ENCODE measurements around the gene DUSP3. TPM values are rescaled to one million over a fixed set of nuclear protein-coding genes. Genes with fewer than 3 reads are reported as not detected.

DUSP3 gene
- total RNA-seq, 2 experiments from 2014 or later, result 19.6 to 20.3 TPM

GRCh38 chr17:43717913-43718312 lies 60.9 kb downstream of the DUSP3 start:
- ChIA-PET CTCF (interaction anchor here (1.1 kb wide), 1 partner anchor 40 kb away, joined by 3 read pairs; no protein-coding TSS in a partner anchor), POLR2A (no interaction called here)

Other genes starting within 250 kb of the DUSP3 start
- 10 to 100 TPM in 1 of 2 experiments, 1 to 10 TPM in 1; 9.8 to 10.0 TPM for gene ETV4, start 232.6 kb downstream of the DUSP3 start, total RNA-seq
- gene MEOX1, start 117.1 kb downstream of the DUSP3 start, total RNA-seq, result under 1 TPM; 0.42 to 0.55 TPM
- not detected for gene SOST, start 20.2 kb downstream of the DUSP3 start, total RNA-seq
- not detected for gene CFAP97D1, start 1.5 kb upstream of the DUSP3 start, total RNA-seq
- under 1 TPM; 0.40 to 0.78 TPM for gene MPP3, start 54.2 kb upstream of the DUSP3 start, total RNA-seq
- not detected for gene CD300LG, start 68.2 kb upstream of the DUSP3 start, total RNA-seq
- 1 to 10 TPM; 1.6 to 1.7 TPM for gene MPP2, start 128.6 kb upstream of the DUSP3 start, total RNA-seq
- gene PPY, start 163.5 kb upstream of the DUSP3 start, total RNA-seq, result not detected
- gene PYY, start 175.0 kb upstream of the DUSP3 start, total RNA-seq, result not detected
- gene NAGS, start 225.6 kb upstream of the DUSP3 start, total RNA-seq, result 1 to 10 TPM in 1 of 2 experiments, under 1 TPM in 1; 0.63 to 1.1 TPM
- 10 to 100 TPM; 29.5 to 31.0 TPM for gene TMEM101, start 236.0 kb upstream of the DUSP3 start, total RNA-seq

Measured in activated CD8-positive, alpha-beta memory T cell treated with anti-CD3 and anti-CD28 coated beads for 36 hours (primary cell).